Hematopoietic multipotent progenitor cell treated with erythropoietin and hydrocortisone succinate and interleukin-3 and kit ligand, for 6 days (in vitro differentiated cells): ENCODE data around the gene NAP1L1.

Experiments used
- DNase-seq: peaks from one replicate; pipeline ENCODE4 v3.0.0-alpha.2; 2015

NAP1L1 gene

DNA sequence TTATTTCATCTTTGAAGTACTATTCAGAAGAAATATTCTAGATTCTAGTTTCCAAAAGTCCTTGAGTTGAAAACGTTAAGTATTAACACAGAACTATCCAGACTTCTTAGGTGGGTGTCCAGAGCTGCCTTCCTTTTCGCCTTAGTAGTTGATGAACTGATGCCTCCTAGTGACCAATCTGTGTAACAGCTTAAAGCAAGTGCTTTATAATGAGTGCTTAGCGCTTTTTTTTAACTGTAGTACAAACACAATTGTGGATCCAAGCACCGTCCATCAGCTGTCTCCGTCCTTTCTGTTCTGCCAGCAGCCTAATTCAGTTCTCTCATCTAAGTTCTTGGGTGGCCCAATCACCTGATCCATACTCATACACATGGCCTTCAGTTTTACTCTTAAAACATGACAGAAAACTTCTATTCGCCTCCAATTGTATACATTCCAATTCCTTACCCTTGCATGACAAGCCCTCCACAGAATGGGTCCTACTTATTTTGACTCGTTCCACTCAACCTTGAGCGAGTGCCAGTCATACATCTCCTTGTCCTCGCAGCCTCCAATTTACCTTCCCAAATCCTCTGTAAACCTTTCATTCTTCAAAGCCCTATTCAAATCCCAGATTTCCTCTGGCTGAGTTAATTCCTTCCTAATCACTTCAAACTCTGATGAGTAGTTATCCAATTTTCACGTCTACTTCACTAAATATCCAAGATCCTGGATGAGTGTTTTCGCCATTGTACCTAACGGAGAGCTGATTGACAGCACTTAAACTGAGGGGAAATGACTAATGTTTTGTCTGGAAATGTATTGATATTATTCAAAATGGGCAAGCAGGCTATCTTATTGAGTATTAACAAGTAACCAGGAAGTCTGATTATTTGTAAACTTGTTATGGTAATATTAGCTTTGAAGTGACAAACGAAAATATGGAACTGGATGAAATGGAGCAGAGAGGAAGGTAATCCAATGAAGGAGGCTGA lies 47.1 kb downstream of the NAP1L1 start:
- peak; percentile 93 for DNase-seq

DNA sequence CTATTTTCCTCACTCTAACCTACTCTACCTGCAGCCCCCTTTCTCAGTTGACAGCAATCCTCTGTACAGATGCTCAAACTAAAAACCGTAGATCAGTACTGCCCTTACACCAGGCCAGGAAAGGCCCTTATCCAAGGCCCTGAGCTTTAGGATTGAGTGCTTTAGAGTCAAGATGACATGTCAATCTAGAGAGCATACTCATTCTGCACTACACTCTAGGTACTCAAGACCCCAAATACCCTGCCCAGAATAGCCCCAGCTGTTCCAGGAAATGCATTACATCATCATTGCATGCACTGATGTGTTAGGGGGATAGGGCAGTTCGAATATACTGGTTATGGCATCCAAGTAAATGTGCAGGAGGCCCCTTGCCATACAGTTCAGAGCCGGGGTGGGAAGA lies 49.4 kb downstream of the NAP1L1 start:
- DNase-seq = no peak

DNA sequence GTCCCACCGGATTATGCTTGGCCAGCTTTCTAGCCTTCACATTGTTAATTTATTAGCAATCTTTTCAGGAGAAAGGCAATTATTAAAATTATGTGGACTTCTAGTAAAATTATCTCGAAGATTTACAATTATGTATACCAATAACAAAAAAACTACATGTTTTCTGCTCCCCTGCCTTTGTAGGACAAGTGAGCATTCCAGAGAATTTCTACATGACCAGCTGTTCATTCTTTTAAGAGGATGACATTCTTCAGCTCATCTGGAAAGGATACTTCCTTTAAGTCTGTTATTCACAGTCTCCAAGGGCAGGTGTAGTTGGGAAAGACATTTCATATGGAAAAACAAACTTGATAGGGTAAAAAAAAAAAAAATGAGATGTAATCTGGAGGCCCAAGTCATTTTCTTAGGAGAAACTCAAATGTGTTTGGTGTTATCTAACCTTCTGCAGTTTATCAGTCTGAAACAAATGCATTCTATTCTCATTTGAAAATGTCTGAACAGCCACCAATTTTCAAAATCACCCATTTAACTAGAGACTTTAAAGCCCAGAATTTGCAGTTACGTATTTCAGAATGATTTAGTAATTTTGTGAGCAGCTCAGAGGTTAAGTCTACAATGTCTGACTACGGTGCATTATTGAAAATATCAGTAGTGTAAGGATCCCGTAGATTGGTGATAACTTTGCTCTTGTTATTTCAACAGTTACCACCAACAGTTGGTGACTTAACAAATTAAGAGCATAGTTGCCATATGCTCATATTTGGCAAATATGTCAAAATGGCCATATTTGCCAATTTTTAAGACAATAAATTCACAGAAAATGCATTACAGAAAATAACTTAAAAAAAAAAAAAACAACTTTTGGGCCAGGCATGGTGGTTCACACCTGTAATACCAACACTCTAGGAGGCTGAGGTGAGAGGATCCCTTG lies 51.1 kb downstream of the NAP1L1 start:
- DNase-seq = peak; percentile 65

DNA sequence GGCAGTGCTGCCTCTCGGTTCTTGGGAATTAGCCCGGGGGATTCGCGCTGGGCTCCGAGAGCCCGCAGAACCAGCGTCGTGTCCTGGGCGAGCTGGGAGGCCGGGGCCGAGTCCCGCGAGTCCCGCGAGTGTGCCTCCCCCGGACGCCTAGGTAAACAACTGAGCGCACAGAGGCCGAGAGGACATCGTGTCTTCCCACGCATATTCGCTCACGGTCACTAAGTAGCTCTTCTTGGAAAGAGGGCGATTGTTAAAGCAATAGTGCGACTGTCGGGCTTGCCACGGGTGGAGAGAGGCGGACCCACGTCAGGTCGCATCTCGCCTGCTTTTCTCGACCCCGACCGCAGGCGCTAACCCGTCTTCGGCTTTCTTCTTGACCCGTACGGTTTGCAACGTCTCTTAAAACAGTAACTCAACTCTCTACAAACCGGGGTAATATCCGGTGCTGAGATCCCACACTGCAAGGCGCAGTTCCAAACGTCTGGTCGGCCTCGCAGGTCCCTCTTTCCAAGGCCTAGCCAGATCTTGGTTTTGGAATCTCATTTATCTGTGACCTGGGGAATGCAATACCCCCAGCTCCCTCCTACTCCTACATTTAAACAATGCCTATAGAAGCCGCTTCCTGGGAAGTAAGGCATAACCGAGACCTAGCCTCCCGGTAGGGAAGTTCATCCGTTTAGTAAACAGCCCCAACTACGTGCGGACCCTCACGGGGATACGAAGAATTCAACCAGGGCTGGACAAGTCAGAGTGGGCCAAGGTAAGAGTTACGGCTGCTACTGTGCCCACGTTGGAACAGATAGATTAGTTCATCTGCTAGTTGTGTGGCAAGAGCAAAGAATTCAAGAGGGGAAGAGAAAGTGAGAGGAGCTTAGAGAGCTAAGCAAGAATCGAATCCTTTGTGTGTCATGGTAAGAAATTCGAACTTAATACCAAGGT lies 52.2 kb downstream of the NAP1L1 start:
- DNase-seq = peak; percentile 59

DNA sequence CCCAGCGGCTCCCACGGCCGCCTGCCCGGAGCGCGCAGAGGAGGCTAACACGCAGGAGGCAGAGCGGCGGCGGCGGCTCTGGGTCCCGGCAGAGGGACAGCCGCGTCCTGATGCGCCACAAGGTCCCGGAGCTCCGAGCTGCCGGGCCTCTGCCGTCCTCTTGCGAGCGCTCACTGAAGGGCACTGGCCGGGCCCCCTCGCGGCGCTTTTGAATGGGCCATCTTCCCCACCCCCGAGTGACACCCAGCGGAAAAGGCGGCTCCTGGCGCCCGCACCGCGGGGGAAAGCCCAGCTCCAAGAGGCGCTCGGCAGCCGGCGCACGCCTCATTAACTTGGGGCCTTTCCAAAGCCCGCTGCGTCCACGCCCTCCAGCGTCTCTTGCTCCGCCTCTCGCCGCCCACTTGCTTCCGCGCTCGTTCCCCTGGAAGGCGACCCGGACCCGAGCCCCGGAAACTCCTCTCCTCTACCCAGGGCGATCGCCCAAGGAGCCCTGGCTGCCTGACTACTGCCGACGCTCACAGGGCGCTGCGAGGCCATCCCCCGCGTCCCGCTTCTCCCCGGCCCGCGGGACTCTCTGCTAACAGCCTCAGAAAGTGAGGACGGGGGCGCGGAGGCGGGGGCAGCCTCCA lies 53.0 kb downstream of the NAP1L1 start, which contains the start of gene PHLDA1:
TSS of gene PHLDA1 (minus strand) at position 363 of the 629 bp plus-strand sequence.
- DNase-seq = peak; percentile 94

DNA sequence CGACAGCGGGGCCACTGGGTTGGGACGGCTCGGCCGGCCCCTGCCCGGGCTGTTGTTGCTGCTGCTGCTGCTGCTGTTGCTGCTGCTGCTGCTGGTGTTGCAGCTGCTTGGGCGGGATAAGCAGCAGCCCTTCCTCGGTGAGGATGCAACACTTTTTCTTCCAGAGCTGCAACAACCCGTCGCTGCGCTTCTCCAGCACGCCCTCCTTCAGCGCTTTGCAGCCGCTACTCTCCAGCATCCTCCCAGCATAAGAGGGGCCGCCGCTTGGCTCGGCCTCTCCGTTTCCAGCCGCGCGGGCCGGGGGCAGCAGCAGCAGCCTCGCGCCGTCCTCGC lies 53.4 kb downstream of the NAP1L1 start:
- no peak for DNase-seq

DNA sequence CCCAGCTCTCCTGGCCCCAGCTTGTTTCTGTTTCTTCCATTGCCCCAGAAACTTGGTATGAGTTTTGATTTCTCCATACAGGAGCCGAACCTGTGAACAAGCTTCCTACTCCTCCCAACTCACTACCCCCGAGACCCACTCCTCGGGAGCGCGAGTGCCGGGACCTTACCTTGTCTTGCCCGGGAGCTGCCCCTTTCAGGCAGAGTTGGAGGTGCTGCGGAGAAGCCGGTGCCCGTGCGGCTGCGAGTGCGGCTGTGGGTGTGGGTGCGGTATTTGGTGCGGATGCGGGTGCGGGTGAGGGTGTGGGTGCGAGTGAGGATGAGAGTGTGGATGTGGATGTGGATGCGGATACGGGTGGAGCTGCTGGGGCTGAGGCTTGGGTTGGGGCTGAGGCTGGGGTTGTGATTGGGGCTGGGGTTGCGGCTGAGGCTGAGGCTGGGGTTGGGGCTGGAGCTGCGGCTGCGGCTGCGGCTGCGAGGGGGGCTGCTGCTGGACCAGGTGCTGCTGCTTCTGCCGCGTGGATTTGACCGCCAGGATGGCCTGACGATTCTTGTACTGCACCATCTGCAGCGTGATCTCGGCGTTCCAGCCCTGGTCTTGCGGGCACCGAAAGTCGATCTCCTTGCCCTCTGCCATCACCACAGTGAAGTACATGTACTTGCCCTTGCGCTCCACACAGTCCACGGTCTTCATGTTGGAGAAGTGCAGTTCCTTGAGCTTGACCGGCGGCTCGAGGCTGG lies 54.0 kb downstream of the NAP1L1 start:
- DNase-seq = no peak

DNA sequence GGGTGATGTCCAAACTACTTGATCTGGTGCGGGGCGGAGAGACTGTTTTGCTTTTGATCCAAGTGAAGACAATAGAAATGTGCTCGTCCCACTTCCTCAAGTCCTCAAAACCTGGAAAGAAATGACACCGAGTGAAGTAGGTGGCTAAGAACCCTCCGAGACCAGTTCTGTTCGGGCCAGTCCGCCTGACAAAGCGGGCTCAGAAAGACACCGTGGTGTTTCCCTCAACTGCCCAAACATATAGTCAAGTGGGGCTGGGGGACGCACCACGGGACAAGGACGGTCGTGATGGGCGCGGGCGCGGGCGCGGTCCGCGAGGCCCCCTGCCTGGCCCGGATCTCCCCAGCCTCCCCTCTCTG lies 54.5 kb downstream of the NAP1L1 start:
- DNase-seq = no peak

DNA sequence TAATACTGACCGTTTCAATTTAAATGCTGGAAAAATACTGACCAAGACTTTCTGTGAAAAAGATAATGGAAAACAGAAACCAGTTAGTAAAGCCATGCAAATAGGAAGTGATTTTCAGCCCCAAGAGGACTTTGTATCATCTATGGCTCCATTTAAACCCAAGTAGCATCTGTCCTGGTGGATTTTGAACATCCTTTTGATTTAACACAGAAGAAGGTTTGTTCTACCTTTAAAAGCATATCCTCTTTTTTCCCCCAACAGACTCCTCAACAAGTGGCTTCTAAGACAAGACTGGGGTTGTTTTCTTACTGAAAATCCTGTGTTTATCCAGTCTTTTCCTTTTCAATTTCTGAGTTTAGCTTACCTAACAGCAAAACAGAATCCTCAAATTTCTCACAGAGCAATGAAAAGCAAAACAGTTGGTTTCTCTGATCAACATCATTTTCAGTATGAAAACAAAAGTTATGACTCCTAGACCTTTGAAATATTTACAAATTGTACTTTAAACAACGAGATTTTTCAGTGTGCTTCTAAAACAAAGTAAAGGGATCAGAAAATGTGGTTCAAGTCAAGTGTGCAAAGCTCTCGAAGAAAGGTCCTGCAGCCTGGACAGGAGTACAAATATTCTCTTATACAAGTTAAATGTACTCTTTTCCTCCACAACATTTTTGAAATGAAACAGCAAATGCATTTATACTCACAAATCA lies 55.8 kb downstream of the NAP1L1 start:
- DNase-seq = no peak

DNA sequence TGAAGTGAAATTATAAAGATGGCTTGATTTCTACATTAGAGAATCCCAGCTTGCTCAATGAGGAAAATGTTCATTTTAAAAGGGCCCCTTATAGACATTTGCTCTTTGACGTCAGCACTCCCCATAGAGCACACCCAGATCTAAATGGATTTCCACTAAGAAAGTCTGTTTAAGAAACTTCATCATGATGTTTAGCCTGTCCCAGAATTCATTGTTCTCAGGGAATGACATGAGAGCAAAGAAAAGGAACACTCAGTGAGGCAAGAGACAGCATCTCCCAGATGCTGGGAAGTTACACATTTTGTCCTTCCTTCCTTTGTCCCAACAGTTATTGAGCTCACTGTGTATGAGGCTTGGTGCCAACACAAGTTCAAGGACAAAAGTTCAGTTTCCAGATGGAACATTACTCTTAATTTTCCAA lies 57.8 kb downstream of the NAP1L1 start:
- DNase-seq = no peak

DNA sequence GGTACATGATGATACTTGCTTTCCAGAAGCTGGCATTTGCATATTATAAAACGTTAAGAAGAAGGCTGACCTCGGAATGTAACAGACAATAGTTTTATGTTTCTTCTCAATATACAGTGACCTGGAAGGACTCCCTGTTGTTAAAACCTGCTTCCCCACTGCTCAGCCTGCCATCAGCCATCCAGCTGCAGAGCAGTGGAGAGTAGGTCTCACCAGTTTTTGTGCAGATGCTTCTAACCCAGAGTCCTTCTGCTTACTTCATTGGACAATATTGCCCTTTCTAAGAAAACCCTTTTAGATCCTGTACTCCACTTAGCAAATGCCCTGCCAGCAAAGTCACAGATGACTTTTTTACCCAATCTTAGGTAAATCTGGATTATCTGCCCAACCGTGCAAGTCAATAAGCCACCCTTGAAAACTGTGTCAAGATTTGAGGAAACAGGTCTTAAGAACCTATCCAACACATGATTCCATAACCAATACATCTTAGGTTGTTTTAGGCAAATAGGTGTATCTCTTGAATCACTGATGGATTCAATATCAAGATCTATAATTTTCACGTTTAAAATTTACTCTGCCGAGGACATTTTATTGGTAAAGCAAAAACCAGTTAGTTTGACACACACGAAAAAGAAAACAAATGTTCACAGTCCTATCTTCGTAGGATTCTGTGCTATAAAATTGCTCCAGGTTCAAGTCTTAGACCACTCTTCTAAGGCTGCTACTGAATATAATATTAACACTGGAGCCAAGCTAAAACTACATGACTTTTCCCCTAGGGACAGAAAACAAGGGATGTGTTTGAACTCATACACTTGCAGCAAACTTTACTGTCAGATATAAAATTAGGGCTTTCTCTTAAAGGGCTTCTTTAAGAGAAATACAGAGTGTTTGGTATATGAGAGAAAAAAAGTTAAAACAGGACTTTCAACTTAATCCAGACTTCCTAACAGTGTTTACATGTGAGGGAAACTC lies 58.6 kb downstream of the NAP1L1 start:
- no peak for DNase-seq

DNA sequence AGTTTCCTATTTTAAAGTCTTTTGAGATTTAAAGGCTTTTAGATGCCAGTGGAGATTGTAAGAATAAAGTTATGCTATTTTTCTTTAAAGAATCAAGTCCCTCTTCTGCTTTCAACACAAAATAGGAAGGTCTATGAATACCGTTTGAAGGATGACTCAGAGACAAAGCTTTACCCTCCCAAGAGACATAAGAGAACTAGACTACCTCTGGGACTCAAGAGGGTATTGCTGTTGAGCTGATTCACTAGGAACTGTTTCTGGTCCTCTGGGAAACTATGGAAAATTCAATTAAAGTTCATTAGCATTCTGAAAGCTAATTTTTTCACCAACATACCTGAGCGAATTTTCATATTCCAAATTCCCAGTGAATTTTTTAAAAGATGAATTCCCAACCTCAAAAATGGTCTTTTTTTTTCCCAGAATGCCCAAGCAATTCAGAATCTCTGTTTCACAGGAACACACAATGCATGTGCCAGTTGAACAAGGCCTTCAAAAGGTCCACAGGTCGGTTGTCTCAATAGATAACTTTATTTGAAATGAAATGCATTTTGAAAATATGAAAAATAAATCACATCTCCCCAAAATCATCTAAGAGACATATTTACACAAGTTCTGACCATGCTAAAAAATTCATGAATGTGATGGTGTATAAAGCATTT lies 59.4 kb downstream of the NAP1L1 start:
- DNase-seq = no peak

DNA sequence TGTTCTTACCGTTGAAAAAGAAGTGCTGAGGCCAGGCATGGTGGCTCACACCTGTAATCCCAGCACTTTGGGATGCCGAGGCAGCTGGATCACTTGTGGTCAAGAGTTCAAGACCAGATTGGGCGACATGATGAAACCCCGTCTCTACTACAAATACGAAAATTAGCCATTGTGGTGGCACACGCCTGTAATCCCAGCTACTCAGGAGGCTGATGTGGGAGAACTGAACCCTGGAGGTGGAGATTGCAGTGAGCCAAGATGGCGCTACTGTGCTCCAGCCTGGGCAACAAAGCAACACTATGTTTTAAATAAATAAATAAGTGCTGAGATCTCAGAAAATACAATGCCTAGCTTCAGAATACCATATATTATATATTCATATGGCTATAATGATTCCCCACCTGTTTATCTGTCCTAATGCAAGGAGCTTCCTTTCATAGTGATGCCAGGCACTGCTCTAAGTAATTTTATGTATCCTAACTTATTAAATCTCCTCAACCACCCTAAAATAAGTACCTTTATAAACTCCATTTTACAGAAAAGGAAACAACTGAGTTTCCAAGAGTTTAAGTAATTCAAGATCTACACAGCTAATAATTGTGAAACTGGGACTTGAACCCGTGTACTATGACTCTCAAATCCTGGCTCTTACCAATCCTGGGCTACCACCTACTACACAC lies 60.2 kb downstream of the NAP1L1 start:
- no peak for DNase-seq

DNA sequence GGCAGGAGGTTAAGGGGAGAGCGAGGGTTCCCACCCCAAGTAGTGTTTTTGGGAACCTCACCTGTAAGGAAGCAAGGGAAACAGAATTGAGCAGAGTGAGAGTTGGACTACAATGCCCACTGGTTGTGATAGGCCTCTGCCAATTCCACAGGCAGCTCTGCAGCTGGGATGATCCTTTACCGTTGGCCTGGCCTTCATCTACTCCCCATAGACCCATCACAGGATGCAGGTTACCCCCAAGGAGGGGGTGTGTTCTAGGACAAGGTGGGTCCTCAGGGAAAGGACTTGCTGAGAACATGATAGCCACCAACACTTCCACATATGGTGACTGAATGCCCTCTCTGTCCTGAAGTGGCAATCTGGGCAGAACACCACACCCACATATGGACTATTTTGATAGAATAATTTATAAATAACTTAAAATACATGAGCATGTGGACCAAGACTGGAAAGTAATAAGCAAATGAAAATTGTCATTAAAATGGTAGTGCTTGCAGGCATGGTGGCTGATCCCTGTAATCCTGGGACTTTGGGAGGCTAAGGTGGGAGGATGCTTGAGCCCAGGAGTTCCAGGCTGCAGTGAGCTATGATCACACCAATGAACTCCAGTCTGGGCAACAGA lies 61.3 kb downstream of the NAP1L1 start:
- no peak for DNase-seq

DNA sequence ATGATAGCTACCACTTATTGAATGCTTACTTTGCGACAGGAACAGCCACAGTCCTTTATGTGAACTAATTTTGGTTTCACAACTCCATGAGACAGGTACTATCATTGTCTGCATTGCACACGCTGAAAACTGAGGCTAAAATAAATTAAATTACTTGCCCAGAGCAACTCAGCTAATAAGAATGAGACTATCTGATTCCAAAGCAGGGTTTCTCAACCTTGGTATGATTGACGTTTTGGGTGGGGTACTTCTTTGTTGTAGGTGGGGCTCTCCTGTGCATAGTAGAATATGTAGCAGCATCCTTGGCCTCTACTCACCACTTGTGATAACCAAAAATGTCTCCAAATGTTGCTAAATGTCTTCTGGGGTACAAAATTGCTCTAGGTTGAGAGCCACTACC lies 62.0 kb downstream of the NAP1L1 start:
- no peak for DNase-seq

DNA sequence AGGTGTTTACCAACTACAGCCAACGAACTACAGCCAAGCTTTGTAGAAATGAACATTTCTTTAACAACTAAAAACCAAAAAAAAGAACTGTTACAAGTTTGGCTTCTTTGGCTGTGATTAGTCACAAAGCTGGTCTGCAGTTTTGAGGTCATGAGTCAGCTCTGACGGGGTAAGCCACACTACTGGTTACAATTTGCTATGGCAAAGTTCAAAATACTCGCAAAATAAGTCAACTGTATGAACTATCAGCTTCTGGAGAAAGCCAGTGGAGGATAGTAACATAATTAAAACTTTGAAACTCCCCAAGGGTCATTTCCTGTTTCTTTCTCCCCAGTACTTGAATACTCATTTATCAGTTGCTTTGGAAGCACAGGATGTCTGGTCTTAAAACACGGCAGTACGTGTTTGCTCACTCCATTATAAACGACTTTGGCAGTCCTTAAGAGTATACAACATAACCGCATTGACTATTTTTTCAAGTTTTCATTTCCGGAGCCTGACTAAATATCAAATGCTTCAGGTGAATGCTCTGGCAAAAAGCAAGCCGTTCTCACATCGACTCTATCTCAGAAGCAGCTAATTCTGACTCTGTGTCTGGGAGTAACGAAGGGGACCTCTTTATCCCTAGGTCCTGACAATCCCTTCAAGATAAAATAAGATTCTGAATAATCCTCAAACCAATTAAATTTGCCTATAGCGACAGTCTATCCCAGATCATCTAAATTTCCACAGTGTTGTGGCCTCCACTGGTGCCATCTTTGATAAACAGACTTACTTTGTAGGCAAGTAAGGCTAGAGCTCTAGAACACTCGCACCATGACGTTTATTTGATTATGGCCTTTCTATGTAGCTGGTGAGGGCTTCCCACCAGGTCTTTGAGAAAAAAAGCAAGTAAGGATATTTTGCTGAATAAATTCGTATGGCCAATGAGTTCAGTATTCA lies 63.5 kb downstream of the NAP1L1 start:
- no peak for DNase-seq

DNA sequence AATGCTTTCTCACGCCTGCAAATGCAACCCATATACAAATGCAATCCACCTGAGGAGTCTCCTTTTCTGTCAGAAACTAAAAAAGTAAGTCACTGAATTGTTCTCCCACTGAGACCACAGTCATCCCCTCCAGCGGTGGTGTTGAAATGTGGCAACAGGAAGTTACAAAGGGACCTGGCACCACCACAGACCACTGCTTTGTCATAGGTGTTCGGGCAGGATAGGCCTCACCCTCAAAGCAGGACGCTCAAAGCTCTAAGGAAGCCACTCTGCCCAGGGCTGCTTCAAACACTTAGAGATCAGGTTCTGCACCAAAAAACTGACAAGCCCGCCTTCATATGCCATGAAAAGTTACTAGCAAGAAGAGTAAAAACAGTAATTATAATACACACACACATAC lies 64.2 kb downstream of the NAP1L1 start:
- peak; percentile 64 for DNase-seq
